Measurements from ENCODE around the gene OR51F1.
"Not testable (repeated sequence)": the region's sequence is repeated elsewhere in the genome, so short reads cannot be mapped to it uniquely, and the experiment has no call there.

OR51F1 gene

GRCh38 chr11:4769838-4770237 is at the start of gene OR51F1:
Gene OR51F1 (minus strand): TSS chr11:4769938. CDS start chr11:4769938, 0 bp downstream.
- DNase-seq (ENCODE audit: low read depth in 1 of 2, low spot score in 1 of 2) = no peak
- in situ Hi-C loops (cut with HindIII; ENCODE audit: low pct_unique_long_range_greater_than_20kb, low sequenced_read_pairs) = no loop called here
- no peak for TF ChIP-seq JUND (IDR thresholded peaks at IDR 0.05; ENCODE audit: low read depth)

GRCh38 chr11:4809246-4809645 is 39.5 kb upstream of the OR51F1 start:
- no peak for TF ChIP-seq JUND (IDR thresholded peaks at IDR 0.05; ENCODE audit: low read depth)
- in situ Hi-C loops (cut with HindIII; ENCODE audit: low pct_unique_long_range_greater_than_20kb, low sequenced_read_pairs) = no loop called here
- no peak for DNase-seq (ENCODE audit: low read depth in 1 of 2, low spot score in 1 of 2)

- DNase-seq (ENCODE audit: low read depth in 1 of 2, low spot score in 1 of 2) = no peak
- in situ Hi-C loops (cut with HindIII; ENCODE audit: low pct_unique_long_range_greater_than_20kb, low sequenced_read_pairs) = no loop called here
- TF ChIP-seq JUND (IDR thresholded peaks at IDR 0.05; ENCODE audit: low read depth) = no peak
Observed at GRCh38 chr11:4808476-4808875, 38.7 kb upstream of the OR51F1 start.

GRCh38 chr11:4804280-4804679 is 34.5 kb upstream of the OR51F1 start, which contains the start of gene OR52R1:
Gene OR52R1 (minus strand): TSS chr11:4804380. CDS start chr11:4804380, 0 bp downstream.
- no peak for DNase-seq (ENCODE audit: low read depth in 1 of 2, low spot score in 1 of 2)
- in situ Hi-C loops (cut with HindIII; ENCODE audit: low pct_unique_long_range_greater_than_20kb, low sequenced_read_pairs) = no loop called here
- no peak for TF ChIP-seq JUND (IDR thresholded peaks at IDR 0.05; ENCODE audit: low read depth)

- DNase-seq (ENCODE audit: low read depth in 1 of 2, low spot score in 1 of 2); in situ Hi-C loops (cut with HindIII; ENCODE audit: low pct_unique_long_range_greater_than_20kb, low sequenced_read_pairs): not testable (repeated sequence)
Observed at GRCh38 chr11:4801316-4801715, 31.6 kb upstream of the OR51F1 start.

GRCh38 chr11:4798427-4799183 is 28.9 kb upstream of the OR51F1 start:
- no peak for DNase-seq (ENCODE audit: low read depth in 1 of 2, low spot score in 1 of 2)
- TF ChIP-seq JUND (IDR thresholded peaks at IDR 0.05; ENCODE audit: low read depth) = no peak
- in situ Hi-C loops (cut with HindIII; ENCODE audit: low pct_unique_long_range_greater_than_20kb, low sequenced_read_pairs) = no loop called here

- in situ Hi-C loops (cut with HindIII; ENCODE audit: low pct_unique_long_range_greater_than_20kb, low sequenced_read_pairs) = no loop called here
- DNase-seq (ENCODE audit: low read depth in 1 of 2, low spot score in 1 of 2) = no peak
- no peak for TF ChIP-seq JUND (IDR thresholded peaks at IDR 0.05; ENCODE audit: low read depth)
Observed at GRCh38 chr11:4797206-4797605, 27.5 kb upstream of the OR51F1 start.

- in situ Hi-C loops (cut with HindIII; ENCODE audit: low pct_unique_long_range_greater_than_20kb, low sequenced_read_pairs) = no loop called here
- DNase-seq (ENCODE audit: low read depth in 1 of 2, low spot score in 1 of 2) = no peak
- TF ChIP-seq JUND (IDR thresholded peaks at IDR 0.05; ENCODE audit: low read depth) = no peak
Observed at GRCh38 chr11:4782454-4782853, 12.7 kb upstream of the OR51F1 start.

GRCh38 chr11:4768094-4768493 is 1.6 kb downstream of the OR51F1 start:
- in situ Hi-C loops (cut with HindIII; ENCODE audit: low pct_unique_long_range_greater_than_20kb, low sequenced_read_pairs) = no loop called here
- no peak for TF ChIP-seq JUND (IDR thresholded peaks at IDR 0.05; ENCODE audit: low read depth)
- DNase-seq (ENCODE audit: low read depth in 1 of 2, low spot score in 1 of 2) = no peak

GRCh38 chr11:4766420-4767043 is 3.2 kb downstream of the OR51F1 start:
- in situ Hi-C loops (cut with HindIII; ENCODE audit: low pct_unique_long_range_greater_than_20kb, low sequenced_read_pairs) = no loop called here
- no peak for TF ChIP-seq JUND (IDR thresholded peaks at IDR 0.05; ENCODE audit: low read depth)
- DNase-seq (ENCODE audit: low read depth in 1 of 2, low spot score in 1 of 2) = no peak

- no peak for TF ChIP-seq JUND (IDR thresholded peaks at IDR 0.05; ENCODE audit: low read depth)
- no peak for DNase-seq (ENCODE audit: low read depth in 1 of 2, low spot score in 1 of 2)
- in situ Hi-C loops (cut with HindIII; ENCODE audit: low pct_unique_long_range_greater_than_20kb, low sequenced_read_pairs) = no loop called here
Observed at GRCh38 chr11:4763096-4763495, 6.6 kb downstream of the OR51F1 start.

GRCh38 chr11:4751201-4751600 is 18.5 kb downstream of the OR51F1 start:
- TF ChIP-seq JUND (IDR thresholded peaks at IDR 0.05; ENCODE audit: low read depth) = no peak
- in situ Hi-C loops (cut with HindIII; ENCODE audit: low pct_unique_long_range_greater_than_20kb, low sequenced_read_pairs) = no loop called here
- DNase-seq (ENCODE audit: low read depth in 1 of 2, low spot score in 1 of 2) = no peak

- no peak for DNase-seq (ENCODE audit: low read depth in 1 of 2, low spot score in 1 of 2)
- TF ChIP-seq JUND (IDR thresholded peaks at IDR 0.05; ENCODE audit: low read depth) = no peak
- in situ Hi-C loops (cut with HindIII; ENCODE audit: low pct_unique_long_range_greater_than_20kb, low sequenced_read_pairs) = no loop called here
Observed at GRCh38 chr11:4748438-4748837, 21.3 kb downstream of the OR51F1 start.
